ENCODE measurements around the gene MAPT.

DNA sequence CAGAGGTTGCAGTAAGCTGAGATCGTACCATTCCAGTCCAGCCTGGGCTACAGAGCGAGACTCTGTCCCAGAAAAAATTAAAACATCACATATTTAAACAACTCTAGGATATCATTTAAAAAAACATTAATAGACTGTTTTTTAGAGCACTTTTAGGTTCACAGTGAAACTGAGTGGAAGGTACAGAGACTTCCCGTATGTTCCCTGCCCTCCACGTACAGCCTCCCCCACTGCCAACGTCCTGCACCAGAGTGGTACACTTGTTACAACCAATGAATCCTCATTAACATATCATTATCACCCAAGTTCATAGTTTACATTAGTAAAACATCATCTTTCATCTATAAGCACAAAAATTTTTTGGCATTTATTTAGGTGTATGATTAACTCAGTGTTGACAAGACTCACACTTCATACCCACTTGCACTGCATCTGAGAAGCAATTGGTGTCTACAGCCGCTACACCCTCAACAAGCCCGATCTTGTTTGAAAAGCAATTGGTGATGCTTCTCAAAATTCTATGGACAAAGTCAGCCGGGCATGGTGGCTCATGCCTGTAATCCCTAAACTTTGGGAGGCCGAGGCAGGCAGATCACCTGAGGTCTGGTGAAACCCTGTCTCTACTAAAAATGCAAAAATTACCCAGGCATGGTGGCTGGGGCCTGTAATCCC, 64.8 kb downstream of the MAPT start:
- no peak for TF ChIP-seq POLR2A (IDR thresholded peaks at IDR 0.05)
- no peak for TF ChIP-seq POLR2AphosphoS5 (IDR thresholded peaks at IDR 0.05)
- TF ChIP-seq CTCF (IDR thresholded peaks at IDR 0.05): no peak
- no peak for TF ChIP-seq EP300 (IDR thresholded peaks at IDR 0.05)
